ENCODE measurements around the gene CACNA1F. TPM values are rescaled to one million over a fixed set of nuclear protein-coding genes. Genes with fewer than 3 reads are reported as not detected.

The CACNA1F gene
- 0.25 TPM for total RNA-seq (2013)
- under 1 TPM in 1 of 3 donors, not detected in 2; 0.73 TPM for polyA plus RNA-seq
- polyA minus RNA-seq: under 0.01 TPM in 2 replicates
- total RNA-seq: 0.48 to 2.4 (median 1.0) reads per million in 11 experiments

GRCh38 chrX:49233176-49233575, at the start of gene CACNA1F:
CACNA1F (minus strand) TSS chrX:49233340; CDS start chrX:49233309, 31 bp downstream.
- WGBS (ENCODE audit: insufficient coverage): no CpG with 5 or more reads among the region's 9 CpGs
- Mint-ChIP-seq H3K9me3 (peaks cover 0 to 26% (median 8%) of the 10 kb centered on the region in 7 donors), H3K27me3 (ENCODE audit: low read depth in 3 of 3) (peaks cover 0 to 5% (median 2%) of the 10 kb centered on the region in 3 donors), H3K4me3 (no peak within 1 kb of the TSS), H3K4me1 (peaks cover 33% of the 10 kb centered on the region), H3K27ac (no peak within 1 kb of the TSS), H3K36me3 (no peaks in the 10 kb centered on the region)
- H2AFZ ChIP-seq (ENCODE audit: insufficient read depth, low read depth, low read length, poor library complexity, severe bottlenecking): no peak within 1 kb of the TSS
- no peaks in the 10 kb centered on the region for H3K9me3 ChIP-seq (replicated peaks in 1 of 2; ENCODE audit: control insufficient read depth in 1 of 2, insufficient read depth in 1 of 2, low read length in 2 of 2)
- no peak within 1 kb of the TSS for H3K4me2 ChIP-seq (replicated peaks; ENCODE audit: extremely low read depth, low read length, poor library complexity, severe bottlenecking)
- H3K36me3 ChIP-seq (replicated peaks in 1 of 2; ENCODE audit: control insufficient read depth in 1 of 2, insufficient read depth in 2 of 2, low read length in 2 of 2): no peaks in the 10 kb centered on the region
- no peak within 1 kb of the TSS for H3K4me3 ChIP-seq (replicated peaks in 1 of 3; ENCODE audit: low read depth in 2 of 3, low read length in 3 of 3)
- DNase-seq: no peak
- intact Hi-C loops (cut with micrococcal nuclease): no loop called here
- no peaks in the 10 kb centered on the region for H3K27me3 ChIP-seq (ENCODE audit: control insufficient read depth in 2 of 2, insufficient read depth in 2 of 2, low read length in 2 of 2)
- no peak within 1 kb of the TSS for H3K27ac ChIP-seq (ENCODE audit: low read depth in 1 of 2, low read length in 2 of 2)
- no peaks in the 10 kb centered on the region for H4K20me1 ChIP-seq (ENCODE audit: insufficient read depth, low read length)
- peaks cover 38 to 43% of the 10 kb centered on the region in 2 donors for H3K4me1 ChIP-seq (ENCODE audit: control insufficient read depth in 1 of 2, insufficient read depth in 2 of 2, low read length in 2 of 2)
- TF ChIP-seq, protein P1, sequence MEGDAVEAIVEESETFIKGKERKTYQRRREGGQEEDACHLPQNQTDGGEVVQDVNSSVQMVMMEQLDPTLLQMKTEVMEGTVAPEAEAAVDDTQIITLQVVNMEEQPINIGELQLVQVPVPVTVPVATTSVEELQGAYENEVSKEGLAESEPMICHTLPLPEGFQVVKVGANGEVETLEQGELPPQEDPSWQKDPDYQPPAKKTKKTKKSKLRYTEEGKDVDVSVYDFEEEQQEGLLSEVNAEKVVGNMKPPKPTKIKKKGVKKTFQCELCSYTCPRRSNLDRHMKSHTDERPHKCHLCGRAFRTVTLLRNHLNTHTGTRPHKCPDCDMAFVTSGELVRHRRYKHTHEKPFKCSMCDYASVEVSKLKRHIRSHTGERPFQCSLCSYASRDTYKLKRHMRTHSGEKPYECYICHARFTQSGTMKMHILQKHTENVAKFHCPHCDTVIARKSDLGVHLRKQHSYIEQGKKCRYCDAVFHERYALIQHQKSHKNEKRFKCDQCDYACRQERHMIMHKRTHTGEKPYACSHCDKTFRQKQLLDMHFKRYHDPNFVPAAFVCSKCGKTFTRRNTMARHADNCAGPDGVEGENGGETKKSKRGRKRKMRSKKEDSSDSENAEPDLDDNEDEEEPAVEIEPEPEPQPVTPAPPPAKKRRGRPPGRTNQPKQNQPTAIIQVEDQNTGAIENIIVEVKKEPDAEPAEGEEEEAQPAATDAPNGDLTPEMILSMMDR (IDR thresholded peaks at IDR 0.05): no peak
- no peak within 1 kb of the TSS for H3K9ac ChIP-seq (ENCODE audit: insufficient read depth, low read length, poor library complexity, severe bottlenecking)
- H3K79me2 ChIP-seq (ENCODE audit: insufficient read depth, low read length): peaks cover 20% of the 10 kb centered on the region

- H3K4me2 ChIP-seq (replicated peaks; ENCODE audit: extremely low read depth, low read length, poor library complexity, severe bottlenecking): no peak overlapping the region
- no peak for DNase-seq
- H3K79me2 ChIP-seq (ENCODE audit: insufficient read depth, low read length): no peaks in the 10 kb centered on the region
- H3K4me3 Mint-ChIP-seq: no peak overlapping the region
- H3K9ac ChIP-seq (ENCODE audit: insufficient read depth, low read length, poor library complexity, severe bottlenecking): no peak overlapping the region
- peak overlapping the region in 1 of 7 donors; percentile 55 for H3K27ac Mint-ChIP-seq
- H4K20me1 ChIP-seq (ENCODE audit: insufficient read depth, low read length): no peaks in the 10 kb centered on the region
- H2AFZ ChIP-seq (ENCODE audit: insufficient read depth, low read depth, low read length, poor library complexity, severe bottlenecking): no peak overlapping the region
- WGBS (ENCODE audit: insufficient coverage): 100% methylated on average over 2 of the region's 11 CpGs
- H3K4me1 Mint-ChIP-seq: peaks cover 2% of the 10 kb centered on the region
- H3K36me3 ChIP-seq (replicated peaks in 1 of 2; ENCODE audit: control insufficient read depth in 1 of 2, insufficient read depth in 2 of 2, low read length in 2 of 2): no peaks in the 10 kb centered on the region
- peaks cover 0 to 3% (median 0%) of the 10 kb centered on the region in 7 donors for H3K9me3 Mint-ChIP-seq
- H3K27me3 ChIP-seq (ENCODE audit: control insufficient read depth in 2 of 2, insufficient read depth in 2 of 2, low read length in 2 of 2): no peaks in the 10 kb centered on the region
- no peak overlapping the region for H3K27ac ChIP-seq (ENCODE audit: low read depth in 1 of 2, low read length in 2 of 2)
- intact Hi-C loops (cut with micrococcal nuclease): loop anchor here in 1 of 2 donors (10.0 kb wide), 1 partner anchor 472 kb away; no protein-coding TSS in a partner anchor
- H3K4me3 ChIP-seq (replicated peaks in 1 of 3; ENCODE audit: low read depth in 2 of 3, low read length in 3 of 3): no peak overlapping the region
- H3K27me3 Mint-ChIP-seq (ENCODE audit: low read depth in 3 of 3): peaks cover 0 to 5% (median 0%) of the 10 kb centered on the region in 3 donors
- H3K36me3 Mint-ChIP-seq: peaks cover 0 to 3% of the 10 kb centered on the region in 2 donors
- no peaks in the 10 kb centered on the region for H3K4me1 ChIP-seq (ENCODE audit: control insufficient read depth in 1 of 2, insufficient read depth in 2 of 2, low read length in 2 of 2)
- TF ChIP-seq, protein P1 (IDR thresholded peaks at IDR 0.05): no peak
- H3K9me3 ChIP-seq (replicated peaks in 1 of 2; ENCODE audit: control insufficient read depth in 1 of 2, insufficient read depth in 1 of 2, low read length in 2 of 2): no peaks in the 10 kb centered on the region
Observed at GRCh38 chrX:49282647-49283011, 49.5 kb upstream of the CACNA1F start.
